ENCODE results near the gene KCNC3. TPM values are rescaled to one million over a fixed set of nuclear protein-coding genes. Genes with fewer than 3 reads are reported as not detected.

KCNC3 gene
- total and polyA plus RNA-seq, 2 donors (not counting 3 experiments of a cell fraction or from before 2014, with no cell fraction given): 0.22 to 0.91 TPM

- Histone ChIP-seq H2AFZ (ENCODE audit: low read depth, low read length) (peak overlapping the region; percentile 73), H3K9ac (replicated peaks; ENCODE audit: extremely low read depth, insufficient read depth, low read length) (no peak overlapping the region), H3K9me3 (replicated peaks; ENCODE audit: control insufficient read depth, insufficient read depth, low read length) (no peaks in the 10 kb centered on the region), H3K36me3 (ENCODE audit: control insufficient read depth in 2 of 2, extremely low read depth in 1 of 2, insufficient read depth in 2 of 2, low read length in 2 of 2) (no peaks in the 10 kb centered on the region), H3K4me1 (ENCODE audit: control insufficient read depth, extremely low read depth, insufficient read depth, low read length) (peaks cover 7% of the 10 kb centered on the region), H3K27me3 (ENCODE audit: control insufficient read depth in 2 of 2, insufficient read depth in 2 of 2, low read length in 2 of 2) (peaks cover 32 to 35% of the 10 kb centered on the region in 2 experiments), H3K27ac (ENCODE audit: insufficient read depth, low read depth, low read length) (no peak overlapping the region), H4K20me1 (replicated peaks; ENCODE audit: control insufficient read depth, extremely low read depth, insufficient read depth, low read length) (no peaks in the 10 kb centered on the region), H3K4me2 (ENCODE audit: insufficient read depth, low read length) (no peak overlapping the region), H3K79me2 (ENCODE audit: control insufficient read depth, insufficient read depth, low read length) (no peaks in the 10 kb centered on the region), H3K9me1 (replicated peaks; ENCODE audit: control insufficient read depth, extremely low read depth, insufficient read depth, low read length) (no peaks in the 10 kb centered on the region), H3K4me3 (replicated peaks in 1 of 3; ENCODE audit: insufficient read depth in 1 of 3, low read depth in 1 of 3, low read length in 3 of 3) (peak overlapping the region in 1 of 3 experiments; percentile 31)
- dilution Hi-C loops (cut with MboI; ENCODE audit: extremely low pct_ligation_motif_present, low sequenced_read_pairs) (no loop called here), intact Hi-C loops (cut with micrococcal nuclease) (loop anchor here (1.0 to 5.0 kb wide), 4 partner anchors 28 to 393 kb away; partner anchors contain the start of gene CLEC11A)
- BruUV-seq (replicated peaks): no TSS peak
- POLR2A ChIA-PET: interaction anchor here (0.8 kb wide), 1 partner anchor 182 kb away, joined by 5 read pairs; the partner anchor contains the start of gene JOSD2
- CTCF ChIA-PET: interaction anchor here (0.6 to 2.6 kb wide), 31 partner anchors 10 to 593 kb away, joined by 3 to 173 read pairs (median 5); partner anchors contain the start of gene POLD1
- DNase-seq (ENCODE audit: low read depth, low spot score) (no peak), FAIRE-seq (no peak)
- peak in 1 of 2 donors; percentile 0 for TF ChIP-seq CTCF (IDR thresholded peaks at IDR 0.05; ENCODE audit: extremely low read depth in 1 of 2, insufficient read depth in 1 of 2, low read depth in 1 of 2, low read length in 2 of 2)
- no peak for TF ChIP-seq MAX (IDR thresholded peaks at IDR 0.05; ENCODE audit: insufficient read depth, insufficient read length)
Observed at GRCh38 chr19:50328873-50329145, 368 bp downstream of the KCNC3 start.

GRCh38 chr19:50328224-50328872 lies 829 bp downstream of the KCNC3 start:
- H3K4me2 ChIP-seq (ENCODE audit: insufficient read depth, low read length): no peak overlapping the region
- peak; percentile 7 for DNase-seq (ENCODE audit: low read depth, low spot score)
- TF ChIP-seq CTCF (IDR thresholded peaks at IDR 0.05; ENCODE audit: extremely low read depth in 1 of 2, insufficient read depth in 1 of 2, low read depth in 1 of 2, low read length in 2 of 2) (no peak), MYC (IDR thresholded peaks at IDR 0.05; ENCODE audit: low read depth, low read length) (no peak), EZH2 (IDR thresholded peaks at IDR 0.05; ENCODE audit: borderline replicate concordance, low read depth, low read length, severe bottlenecking) (peak; percentile 63), MAX (IDR thresholded peaks at IDR 0.05; ENCODE audit: insufficient read depth, insufficient read length) (no peak)
- H2AFZ ChIP-seq (ENCODE audit: low read depth, low read length): peak overlapping the region; percentile 73
- H3K27ac ChIP-seq (ENCODE audit: insufficient read depth, low read depth, low read length): no peak overlapping the region
- intact Hi-C loops (cut with micrococcal nuclease) (loop anchor here (1.0 to 5.0 kb wide), 3 partner anchors 28 to 394 kb away; partner anchors contain the start of gene CLEC11A), dilution Hi-C loops (cut with MboI; ENCODE audit: extremely low pct_ligation_motif_present, low sequenced_read_pairs) (no loop called here)
- peaks cover 7% of the 10 kb centered on the region for H3K4me1 ChIP-seq (ENCODE audit: control insufficient read depth, extremely low read depth, insufficient read depth, low read length)
- no peaks in the 10 kb centered on the region for H3K79me2 ChIP-seq (ENCODE audit: control insufficient read depth, insufficient read depth, low read length)
- no peak for FAIRE-seq
- BruUV-seq (replicated peaks): no TSS peak
- H3K4me3 ChIP-seq (replicated peaks in 1 of 3; ENCODE audit: insufficient read depth in 1 of 3, low read depth in 1 of 3, low read length in 3 of 3): peak overlapping the region in 1 of 3 experiments; percentile 31
- H3K36me3 ChIP-seq (ENCODE audit: control insufficient read depth in 2 of 2, extremely low read depth in 1 of 2, insufficient read depth in 2 of 2, low read length in 2 of 2): no peaks in the 10 kb centered on the region
- peaks cover 32 to 35% of the 10 kb centered on the region in 2 experiments for H3K27me3 ChIP-seq (ENCODE audit: control insufficient read depth in 2 of 2, insufficient read depth in 2 of 2, low read length in 2 of 2)
- no peak overlapping the region for H3K9ac ChIP-seq (replicated peaks; ENCODE audit: extremely low read depth, insufficient read depth, low read length)
- H3K9me1 ChIP-seq (replicated peaks; ENCODE audit: control insufficient read depth, extremely low read depth, insufficient read depth, low read length): no peaks in the 10 kb centered on the region
- ChIA-PET POLR2A (no interaction called here), CTCF (interaction anchor here (0.6 to 2.6 kb wide), 33 partner anchors 9 to 593 kb away, joined by 3 to 173 read pairs (median 5); partner anchors contain the start of gene POLD1)
- no peaks in the 10 kb centered on the region for H4K20me1 ChIP-seq (replicated peaks; ENCODE audit: control insufficient read depth, extremely low read depth, insufficient read depth, low read length)
- H3K9me3 ChIP-seq (replicated peaks; ENCODE audit: control insufficient read depth, insufficient read depth, low read length): no peaks in the 10 kb centered on the region

All from endothelial cell of umbilical vein (primary cell).